Cardiac muscle cell (in vitro differentiated cells and primary cell): ENCODE measurements around the gene RGS13. TPM values are rescaled to one million over a fixed set of nuclear protein-coding genes. Genes with fewer than 3 reads are reported as not detected.

ENCODE experiments used
- DNase-seq, 2 donors: peaks; one replicate each; pipeline versions ENCODE4 v3.0.0 to v3.0.0-alpha.2; 2010 to 2017; ENCODE audit warnings: low read depth in 1 of 2, low spot score in 1 of 2
- H3K27ac ChIP-seq: fragments of 200-600 bp; sonication (generic); 2 replicates; pipeline ENCODE4 v1.5.1; 2016
- H3K27me3 ChIP-seq: fragments of 200-600 bp; sonication (generic); 2 replicates; pipeline ENCODE4 v1.6.0; 2016; ENCODE audit warnings: control low read depth
- H3K36me3 ChIP-seq: fragments of 200-600 bp; sonication (generic); 2 replicates; pipeline ENCODE4 v1.5.1; 2016; ENCODE audit warnings: control low read depth
- H3K4me1 ChIP-seq: fragments of 200-600 bp; sonication (generic); 2 replicates; pipeline ENCODE4 v1.8.1; 2017; ENCODE audit warnings: low read depth, mild to moderate bottlenecking, mixed run types
- H3K4me3 ChIP-seq: fragments of 200-600 bp; sonication (generic); 2 replicates; pipeline ENCODE4 v1.5.1; 2016; ENCODE audit warnings: mild to moderate bottlenecking
- H3K9me3 ChIP-seq: fragments of 200-600 bp; sonication (generic); 2 replicates; pipeline ENCODE4 v1.5.1; 2017; ENCODE audit warnings: low read depth, mild to moderate bottlenecking, control low read depth
- polyA plus RNA-seq: library from polyadenylated mRNA; unstranded; fragments of >200 nt; fragmentation: Nextera tagmentation; extraction: Ambion mirVana; gene quantifications from 2 replicates; pipeline ENCODE4 v1.2.1, GENCODE V29; 2016
- total RNA-seq: library from RNA; depleted of rRNA; stranded (reverse); fragments of >200 nt; gene quantifications from 2 replicates; pipeline ENCODE4 v1.2.3, GENCODE V29; 2016
- TF ChIP-seq, protein P1 (sequence below): IDR thresholded peaks from 2 replicates; pipeline ENCODE4 v1.5.1; 2012; ENCODE audit warnings: low read depth, mild to moderate bottlenecking, low read length

Gene RGS13, protein sequence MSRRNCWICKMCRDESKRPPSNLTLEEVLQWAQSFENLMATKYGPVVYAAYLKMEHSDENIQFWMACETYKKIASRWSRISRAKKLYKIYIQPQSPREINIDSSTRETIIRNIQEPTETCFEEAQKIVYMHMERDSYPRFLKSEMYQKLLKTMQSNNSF
- total RNA-seq (1.3 and 1.4 TPM in 2 replicates), polyA plus RNA-seq (2.0 and 4.8 TPM in 2 replicates)

DNA sequence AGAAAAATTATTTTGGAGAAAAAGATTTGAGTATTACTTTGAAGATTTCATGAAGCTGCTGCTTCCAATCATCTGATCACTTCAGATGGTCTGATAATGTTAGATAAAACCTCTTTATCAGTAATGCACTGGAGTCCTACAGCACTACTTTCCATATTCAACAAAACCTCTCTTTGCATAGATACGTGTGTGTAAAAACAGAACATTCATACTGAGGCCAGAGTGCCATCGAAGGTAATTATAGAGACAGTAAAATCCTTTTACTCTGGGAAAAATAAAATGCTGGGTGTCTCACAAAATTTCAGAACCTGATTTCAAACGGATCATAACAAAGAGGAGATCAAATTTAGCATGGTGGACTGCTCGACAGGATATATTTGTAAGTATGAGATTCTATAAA is at the start of gene RGS13:
Gene RGS13, plus strand, starts transcription at position 209 of the 400 bp plus-strand sequence. CDS start 8,188 bp downstream, outside the sequence.
- no peaks in the 10 kb centered on the region for H3K9me3 ChIP-seq
- H3K36me3 ChIP-seq: no peaks in the 10 kb centered on the region
- peaks cover 29% of the 10 kb centered on the region for H3K4me1 ChIP-seq
- no peaks in the 10 kb centered on the region for H3K27me3 ChIP-seq
- TF ChIP-seq, protein P1, sequence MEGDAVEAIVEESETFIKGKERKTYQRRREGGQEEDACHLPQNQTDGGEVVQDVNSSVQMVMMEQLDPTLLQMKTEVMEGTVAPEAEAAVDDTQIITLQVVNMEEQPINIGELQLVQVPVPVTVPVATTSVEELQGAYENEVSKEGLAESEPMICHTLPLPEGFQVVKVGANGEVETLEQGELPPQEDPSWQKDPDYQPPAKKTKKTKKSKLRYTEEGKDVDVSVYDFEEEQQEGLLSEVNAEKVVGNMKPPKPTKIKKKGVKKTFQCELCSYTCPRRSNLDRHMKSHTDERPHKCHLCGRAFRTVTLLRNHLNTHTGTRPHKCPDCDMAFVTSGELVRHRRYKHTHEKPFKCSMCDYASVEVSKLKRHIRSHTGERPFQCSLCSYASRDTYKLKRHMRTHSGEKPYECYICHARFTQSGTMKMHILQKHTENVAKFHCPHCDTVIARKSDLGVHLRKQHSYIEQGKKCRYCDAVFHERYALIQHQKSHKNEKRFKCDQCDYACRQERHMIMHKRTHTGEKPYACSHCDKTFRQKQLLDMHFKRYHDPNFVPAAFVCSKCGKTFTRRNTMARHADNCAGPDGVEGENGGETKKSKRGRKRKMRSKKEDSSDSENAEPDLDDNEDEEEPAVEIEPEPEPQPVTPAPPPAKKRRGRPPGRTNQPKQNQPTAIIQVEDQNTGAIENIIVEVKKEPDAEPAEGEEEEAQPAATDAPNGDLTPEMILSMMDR: no peak
- H3K27ac ChIP-seq: no peak within 1 kb of the TSS
- DNase-seq: no peak
- H3K4me3 ChIP-seq: no peak within 1 kb of the TSS

DNA sequence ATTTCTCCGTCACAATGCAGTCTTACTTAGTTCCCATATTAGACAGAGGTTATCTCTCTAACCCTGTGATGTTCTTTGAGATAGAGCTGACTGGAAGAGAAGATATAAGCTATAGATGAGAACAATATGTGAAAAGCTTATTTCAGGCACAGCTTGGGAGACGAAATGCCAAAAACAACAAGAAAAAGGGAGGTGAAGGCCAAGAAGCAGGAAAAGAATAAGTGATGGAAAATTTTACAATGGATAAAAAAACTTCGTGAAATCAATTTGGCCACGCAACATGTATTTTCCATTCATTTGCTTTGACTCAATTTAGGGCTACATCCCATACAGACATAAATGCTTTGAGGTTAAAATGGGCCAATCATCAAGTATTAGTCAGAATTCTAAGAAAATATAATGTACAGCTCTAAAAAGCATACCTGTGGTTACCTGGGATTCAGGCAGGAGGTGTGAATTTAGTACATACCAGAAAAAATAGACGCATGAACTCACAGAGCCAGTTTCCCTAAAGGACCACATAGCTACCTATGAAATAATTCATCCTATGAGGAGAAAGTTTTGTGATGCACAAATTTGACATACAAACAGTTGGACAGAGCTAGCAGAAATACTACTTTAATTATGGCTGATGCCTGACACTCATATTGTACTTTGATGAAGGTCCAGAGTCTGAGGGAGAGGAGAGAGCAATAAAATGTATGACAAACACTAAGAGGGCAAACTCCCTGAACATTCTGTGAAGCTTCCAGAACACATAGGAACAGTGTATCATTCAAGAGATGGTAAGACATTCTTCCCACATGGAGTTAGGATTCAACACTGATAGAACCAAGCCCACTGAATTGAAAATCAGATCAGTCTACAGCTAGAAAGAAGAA is 48.3 kb upstream of the RGS13 start:
- TF ChIP-seq, protein P1: no peak
- H3K4me3 ChIP-seq: no peak overlapping the region
- no peaks in the 10 kb centered on the region for H3K36me3 ChIP-seq
- H3K27me3 ChIP-seq: no peaks in the 10 kb centered on the region
- no peaks in the 10 kb centered on the region for H3K9me3 ChIP-seq
- no peak overlapping the region for H3K27ac ChIP-seq
- DNase-seq: no peak
- no peaks in the 10 kb centered on the region for H3K4me1 ChIP-seq

DNA sequence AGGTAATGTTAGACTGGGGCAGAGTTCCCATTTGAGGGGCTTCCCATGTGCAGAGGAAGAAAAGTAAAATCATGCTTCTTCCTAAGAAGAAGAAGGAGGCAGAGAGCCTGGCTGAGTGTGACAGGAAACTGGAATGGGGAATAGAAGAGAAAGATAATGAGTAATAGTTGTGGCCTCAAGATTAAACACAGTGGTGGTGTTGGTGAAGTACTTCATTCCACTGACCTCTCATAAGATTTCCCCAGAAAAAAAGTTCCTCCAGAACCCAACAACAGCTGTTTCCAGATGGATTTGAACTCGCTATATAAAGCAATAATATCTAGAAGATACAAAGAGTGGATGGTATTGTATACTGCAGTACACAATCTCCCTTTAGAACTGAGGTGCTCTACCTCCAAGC is 47.4 kb upstream of the RGS13 start:
- H3K9me3 ChIP-seq: no peaks in the 10 kb centered on the region
- DNase-seq: peak in 1 of 2 donors; percentile 43
- H3K27me3 ChIP-seq: no peaks in the 10 kb centered on the region
- TF ChIP-seq, protein P1: no peak
- no peak overlapping the region for H3K27ac ChIP-seq
- no peaks in the 10 kb centered on the region for H3K4me1 ChIP-seq
- H3K36me3 ChIP-seq: no peaks in the 10 kb centered on the region
- H3K4me3 ChIP-seq: no peak overlapping the region

DNA sequence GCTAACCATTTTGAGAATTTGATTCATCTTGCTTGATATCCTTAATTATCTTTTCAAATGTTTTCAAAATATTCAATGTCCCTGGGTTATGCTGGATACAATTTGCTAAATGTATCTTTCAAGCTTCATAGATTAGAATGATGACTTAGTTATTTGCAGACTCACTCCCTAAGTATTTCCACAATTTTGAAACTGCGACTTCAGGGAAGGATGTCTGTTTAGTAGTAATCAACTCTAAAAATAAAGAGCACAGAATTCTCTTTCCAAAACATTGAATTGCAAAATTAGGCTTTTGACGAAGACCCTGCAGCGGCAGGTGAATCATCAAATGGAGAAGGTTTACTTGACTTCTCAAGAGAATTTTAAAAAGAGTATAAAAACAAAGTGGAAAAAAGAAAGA is 46.1 kb upstream of the RGS13 start:
- TF ChIP-seq, protein P1: no peak
- H3K4me1 ChIP-seq: no peaks in the 10 kb centered on the region
- H3K4me3 ChIP-seq: no peak overlapping the region
- no peak overlapping the region for H3K27ac ChIP-seq
- no peaks in the 10 kb centered on the region for H3K27me3 ChIP-seq
- DNase-seq: peak in 1 of 2 donors; percentile 30
- no peaks in the 10 kb centered on the region for H3K9me3 ChIP-seq
- H3K36me3 ChIP-seq: no peaks in the 10 kb centered on the region

DNA sequence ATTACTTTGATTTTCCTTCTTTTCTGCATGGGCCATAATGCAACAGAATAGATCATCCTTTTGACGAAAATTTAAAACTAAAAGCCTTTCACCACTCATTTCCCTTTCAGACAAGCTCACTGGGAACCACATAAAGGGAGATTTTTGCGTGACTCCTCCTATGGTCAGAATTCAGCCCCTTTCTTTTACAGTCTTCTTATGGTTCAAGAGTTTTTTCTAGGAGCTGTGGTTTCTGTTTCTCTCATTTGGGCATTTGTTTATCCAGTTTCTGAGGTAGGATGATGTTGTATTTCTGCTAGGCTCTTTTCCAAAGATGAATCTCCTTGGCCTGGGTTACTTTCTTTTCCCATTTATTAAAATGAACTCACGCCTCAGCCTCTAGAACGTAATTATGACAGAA is 43.4 kb upstream of the RGS13 start:
- no peaks in the 10 kb centered on the region for H3K9me3 ChIP-seq
- DNase-seq: no peak
- H3K4me3 ChIP-seq: no peak overlapping the region
- no peak overlapping the region for H3K27ac ChIP-seq
- H3K27me3 ChIP-seq: no peaks in the 10 kb centered on the region
- H3K4me1 ChIP-seq: no peaks in the 10 kb centered on the region
- H3K36me3 ChIP-seq: no peaks in the 10 kb centered on the region
- TF ChIP-seq, protein P1: no peak
